IgD-negative memory B cell (primary cell): Measurements from ENCODE around the gene RBMY1A1. TPM values are rescaled to one million over a fixed set of nuclear protein-coding genes. Genes with fewer than 3 reads are reported as not detected.
"Not testable (repeated sequence)": the region's sequence is repeated elsewhere in the genome, so short reads cannot be mapped to it uniquely, and the experiment has no call there.

Experiments
- H3K27ac Mint-ChIP-seq, 3 donors: one replicate each; pipeline ENCODE4 v1.8.0; 2020 to 2022; ENCODE audit warnings: mild to moderate bottlenecking in 3 of 3, mixed read lengths in 3 of 3, moderate library complexity in 1 of 3
- H3K27me3 Mint-ChIP-seq: one replicate; pipeline ENCODE4 v1.8.0; 2021; ENCODE audit warnings: mixed read lengths
- H3K36me3 Mint-ChIP-seq: one replicate; pipeline ENCODE4 v1.8.0; 2020; ENCODE audit warnings: mild to moderate bottlenecking, mixed read lengths
- H3K4me1 Mint-ChIP-seq, 3 donors: one replicate each; pipeline ENCODE4 v1.8.0; 2020 to 2022; ENCODE audit warnings: mixed read lengths in 3 of 3, mild to moderate bottlenecking in 1 of 3
- H3K4me3 Mint-ChIP-seq, 4 donors: one replicate each; pipeline ENCODE4 v1.8.0; 2020 to 2022; ENCODE audit warnings: mild to moderate bottlenecking in 4 of 4, mixed read lengths in 4 of 4, moderate library complexity in 3 of 4
- H3K9me3 Mint-ChIP-seq, 3 donors: one replicate each; pipeline ENCODE4 v1.8.0; 2020 to 2021; ENCODE audit warnings: mixed read lengths in 3 of 3, mild to moderate bottlenecking in 1 of 3
- polyA plus RNA-seq: library from polyadenylated mRNA; unstranded; fragments of 300-500 nt; fragmentation: Illumina TruSeq; gene quantifications from one replicate; pipeline ENCODE4 v1.2.3, GENCODE V29; 2021

RBMY1A1 gene
- not detected for polyA plus RNA-seq

- H3K27me3 Mint-ChIP-seq, H3K9me3 Mint-ChIP-seq, H3K4me1 Mint-ChIP-seq, H3K36me3 Mint-ChIP-seq, H3K27ac Mint-ChIP-seq, H3K4me3 Mint-ChIP-seq: not testable (repeated sequence)
Observed at GRCh38 chrY:21534579-21534978, at the start of gene RBMY1A1. RBMY1A1 (plus strand) TSS chrY:21534879; CDS start chrY:21536892, 2,013 bp downstream.

DNA sequence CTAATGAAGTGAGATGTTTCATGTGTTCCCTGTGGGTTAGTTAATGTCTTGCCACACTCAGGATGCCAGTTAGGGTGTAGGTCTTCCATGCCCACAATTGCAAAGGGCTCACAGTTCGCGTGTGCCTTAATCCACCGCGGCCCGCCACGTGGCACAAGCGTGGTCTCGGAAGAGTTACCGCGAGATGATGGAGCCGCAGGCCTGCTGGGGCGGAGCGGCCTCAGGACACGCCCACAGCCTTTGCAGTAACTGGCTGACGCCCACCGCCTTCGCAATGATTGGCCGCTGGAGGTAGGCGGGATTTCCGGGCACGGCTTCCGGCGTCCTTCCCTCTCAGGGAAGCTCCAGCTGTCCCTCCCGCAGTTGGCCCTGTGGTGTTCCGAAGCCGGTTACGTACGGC lies 23.6 kb upstream of the RBMY1A1 start, which contains the start of gene RBMY1B:
TSS of gene RBMY1B (plus strand) at position 301 of the 400 bp plus-strand sequence. CDS start 2,013 bp downstream, outside the sequence.
- not testable (repeated sequence) for H3K4me1 Mint-ChIP-seq, H3K36me3 Mint-ChIP-seq, H3K27me3 Mint-ChIP-seq, H3K9me3 Mint-ChIP-seq, H3K27ac Mint-ChIP-seq, H3K4me3 Mint-ChIP-seq

GRCh38 chrY:21559316-21559984 lies 24.8 kb downstream of the RBMY1A1 start:
- not testable (repeated sequence) for H3K9me3 Mint-ChIP-seq, H3K4me3 Mint-ChIP-seq, H3K27ac Mint-ChIP-seq, H3K36me3 Mint-ChIP-seq, H3K4me1 Mint-ChIP-seq, H3K27me3 Mint-ChIP-seq

- H3K36me3 Mint-ChIP-seq, result no peaks in the 10 kb centered on the region
- no peak overlapping the region for H3K4me3 Mint-ChIP-seq
- no peaks in the 10 kb centered on the region for H3K4me1 Mint-ChIP-seq
- no peak overlapping the region for H3K27ac Mint-ChIP-seq
- no peaks in the 10 kb centered on the region for H3K9me3 Mint-ChIP-seq
- H3K27me3 Mint-ChIP-seq, result no peaks in the 10 kb centered on the region
Observed at GRCh38 chrY:21585449-21585848, 50.8 kb downstream of the RBMY1A1 start.

GRCh38 chrY:21586454-21586853 lies 51.8 kb downstream of the RBMY1A1 start:
- H3K36me3 Mint-ChIP-seq, H3K9me3 Mint-ChIP-seq, H3K4me3 Mint-ChIP-seq, H3K4me1 Mint-ChIP-seq, H3K27ac Mint-ChIP-seq, H3K27me3 Mint-ChIP-seq: not testable (repeated sequence)

DNA sequence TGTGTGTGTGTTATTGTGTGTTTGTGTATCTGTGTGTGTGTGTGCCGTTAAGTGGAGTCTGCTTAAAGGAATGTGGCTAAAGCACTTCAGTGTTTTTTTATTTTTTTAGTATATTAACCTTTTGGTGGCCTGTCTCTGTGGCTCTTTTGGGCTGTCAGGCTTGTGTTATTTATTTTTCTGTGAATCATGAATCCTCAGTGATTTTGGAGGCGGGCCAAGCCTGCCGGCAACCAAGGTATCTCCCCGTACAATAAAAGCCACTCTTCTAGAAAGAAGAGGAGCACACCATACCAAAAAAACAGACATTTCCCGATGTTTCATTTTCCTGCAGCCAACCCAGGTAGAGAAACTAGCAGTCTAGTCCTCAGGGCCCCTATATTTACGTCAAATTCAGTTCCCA lies 57.4 kb downstream of the RBMY1A1 start:
- Mint-ChIP-seq H3K27me3 (no peaks in the 10 kb centered on the region), H3K4me3 (no peak overlapping the region), H3K36me3 (no peaks in the 10 kb centered on the region), H3K9me3 (no peaks in the 10 kb centered on the region), H3K4me1 (no peaks in the 10 kb centered on the region), H3K27ac (no peak overlapping the region)

DNA sequence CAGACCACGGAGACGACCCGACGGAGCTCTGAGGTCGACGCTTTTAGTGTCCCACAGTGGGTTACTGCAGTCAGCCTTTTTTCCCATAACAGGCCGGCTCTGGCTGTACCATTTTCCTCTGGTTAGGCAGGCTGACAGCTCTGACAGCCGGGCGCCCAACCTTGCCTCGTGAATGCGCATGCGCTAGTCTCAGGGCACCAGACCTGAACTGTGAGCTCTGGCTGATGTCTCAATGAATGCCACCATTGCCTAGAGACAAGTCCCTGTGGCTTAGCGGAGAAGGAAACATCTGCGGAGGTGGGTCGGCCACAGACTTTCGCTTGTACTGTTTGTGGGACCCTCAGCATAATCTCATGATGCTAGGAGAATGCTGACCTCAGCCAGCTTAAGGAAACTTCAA lies 61.6 kb downstream of the RBMY1A1 start:
- not testable (repeated sequence) for H3K4me1 Mint-ChIP-seq, H3K36me3 Mint-ChIP-seq, H3K27me3 Mint-ChIP-seq, H3K4me3 Mint-ChIP-seq, H3K27ac Mint-ChIP-seq, H3K9me3 Mint-ChIP-seq

Other genes starting within 250 kb of the RBMY1A1 start
- gene RBMY1B, start 23.5 kb upstream of the RBMY1A1 start, polyA plus RNA-seq, result not detected